CD4-positive, alpha-beta T cell treated with Interleukin-12 subunit alpha and Interleukin-12 subunit beta, for 1 hour (primary cell): Measurements from ENCODE around the gene ACYP2.

Experiments
- DNase-seq: peaks from one replicate; pipeline ENCODE4 v3.0.0-alpha.2; 2020

ACYP2 gene

DNA sequence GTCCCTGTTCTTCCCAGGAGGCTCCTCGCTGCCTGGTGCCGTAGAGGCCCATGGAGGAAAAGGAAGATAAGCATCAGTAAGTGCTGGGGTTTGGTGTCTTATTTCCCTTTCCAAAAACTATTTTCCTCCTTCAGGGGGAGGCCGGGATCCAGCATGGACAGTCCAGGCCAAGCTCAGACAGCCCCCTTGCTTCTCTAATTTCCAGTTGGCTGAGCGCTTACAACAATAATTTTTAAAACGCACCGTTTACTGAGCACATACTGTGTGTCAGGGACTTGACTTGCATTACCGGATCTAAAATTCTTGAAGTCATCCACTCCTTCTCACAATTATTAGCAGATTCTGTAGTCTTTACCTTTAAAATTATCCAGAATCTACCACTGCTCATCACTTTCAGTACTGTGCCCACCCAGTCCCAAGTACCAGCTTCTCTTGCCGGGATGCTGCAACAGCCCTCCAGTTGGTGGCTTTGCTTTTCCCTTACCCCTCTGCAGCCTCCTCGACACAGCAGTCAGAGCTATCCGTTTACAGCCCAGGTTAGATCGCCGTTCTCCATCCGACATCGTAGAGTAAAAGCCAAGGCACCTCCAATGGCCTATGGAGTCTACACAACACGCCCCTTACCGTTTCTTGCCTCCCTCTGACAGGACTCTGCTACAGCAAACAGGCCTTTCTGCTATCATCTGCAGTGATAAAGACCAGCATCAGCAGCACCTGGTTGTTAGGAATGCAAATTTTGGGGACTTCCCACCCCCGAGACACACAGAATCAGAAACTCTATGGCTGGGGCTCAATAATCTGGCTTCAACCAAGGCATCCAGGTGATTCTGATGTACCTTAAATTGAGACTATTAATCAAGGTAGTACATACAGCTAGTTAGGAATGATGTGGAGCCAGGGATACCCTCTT is 215.8 kb downstream of the ACYP2 start:
- DNase-seq = no peak

DNA sequence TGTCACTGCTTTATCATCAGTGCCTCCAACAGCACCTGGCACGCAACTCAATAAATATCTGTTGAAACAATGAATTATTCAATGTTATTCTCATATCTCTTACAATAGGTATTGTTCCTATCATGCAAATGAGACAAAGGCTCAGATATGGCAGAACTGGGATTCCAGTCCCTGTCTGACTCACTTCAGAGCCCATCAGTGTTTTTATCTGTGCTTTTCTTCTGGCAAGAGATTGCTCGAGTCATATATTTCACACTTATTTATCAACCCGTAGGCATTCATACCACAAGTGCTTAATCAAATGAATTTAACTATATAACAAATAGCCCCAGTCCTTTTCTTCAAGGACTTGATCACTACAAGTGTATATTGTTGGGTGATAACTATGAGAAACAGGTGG is 217.0 kb downstream of the ACYP2 start:
- no peak for DNase-seq

DNA sequence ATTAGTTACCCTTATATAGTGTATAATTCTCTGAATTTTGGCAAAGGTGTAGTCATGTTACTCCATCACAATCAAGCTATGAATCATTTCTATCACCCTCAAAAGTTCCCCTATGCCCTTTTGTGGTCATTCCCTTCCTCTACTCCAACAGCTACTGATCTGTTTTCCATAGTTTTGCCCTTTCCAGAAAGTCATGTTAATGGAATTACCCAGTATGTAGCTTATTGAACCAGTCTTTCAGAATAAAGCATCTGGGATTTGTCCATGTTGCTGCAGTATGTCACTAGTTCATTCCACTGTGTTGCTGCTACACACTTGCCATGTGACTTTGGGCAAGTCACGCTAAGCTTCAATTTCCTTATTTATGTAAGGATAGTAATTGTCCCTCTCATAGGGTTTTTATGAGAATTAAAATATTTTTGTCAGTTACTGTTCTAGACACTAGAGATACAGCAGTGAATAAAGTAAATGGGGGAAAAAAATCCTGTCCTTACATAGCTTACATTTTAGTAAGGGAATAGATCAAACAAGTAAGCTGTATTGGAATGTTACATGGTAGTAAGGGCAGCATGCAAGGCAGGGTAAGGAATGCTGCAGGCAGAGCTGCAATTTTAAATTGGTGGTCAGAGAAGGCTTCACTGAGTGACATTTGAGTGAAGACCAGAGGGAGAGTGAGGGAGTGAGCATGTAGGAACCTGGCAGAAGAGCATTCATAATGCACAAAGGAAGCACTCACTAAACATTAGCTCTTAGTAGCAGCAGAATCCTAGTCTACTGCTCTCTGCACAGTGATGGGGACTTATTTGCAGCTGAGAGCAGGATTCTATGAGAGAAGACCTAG is 220.9 kb downstream of the ACYP2 start:
- DNase-seq = no peak

DNA sequence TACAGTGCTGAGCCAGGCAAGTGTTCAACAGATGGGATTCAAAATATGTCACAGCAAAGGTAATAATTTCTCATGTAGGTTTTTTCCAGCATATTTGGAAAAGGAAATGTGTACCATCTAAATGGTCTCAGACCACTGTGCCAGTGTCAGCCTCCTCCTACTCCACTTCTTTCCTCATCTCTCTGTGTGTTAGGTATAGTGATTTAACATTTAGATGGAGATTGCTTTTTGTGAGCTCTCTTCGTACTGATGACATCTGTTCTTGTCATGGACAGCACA is 221.5 kb downstream of the ACYP2 start:
- no peak for DNase-seq

DNA sequence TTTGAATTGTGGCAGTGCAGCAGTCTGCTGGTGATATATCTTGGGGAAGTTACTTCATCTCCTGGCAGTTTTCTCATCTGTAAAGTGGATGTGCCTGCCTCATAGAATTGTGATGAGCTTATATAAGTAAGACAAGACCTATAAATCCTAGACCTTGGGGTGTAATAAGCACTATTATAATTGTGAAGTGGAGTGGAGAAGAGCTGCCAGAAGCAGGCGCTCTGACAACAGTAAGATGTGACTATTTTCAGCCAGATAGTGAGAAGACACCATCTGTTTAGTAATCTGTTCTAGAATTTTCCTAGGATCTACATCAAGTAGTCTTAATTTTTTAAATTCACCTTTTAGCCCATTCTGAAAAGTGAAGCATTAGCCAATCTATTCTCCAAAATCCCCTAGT is 226.2 kb downstream of the ACYP2 start:
- no peak for DNase-seq

DNA sequence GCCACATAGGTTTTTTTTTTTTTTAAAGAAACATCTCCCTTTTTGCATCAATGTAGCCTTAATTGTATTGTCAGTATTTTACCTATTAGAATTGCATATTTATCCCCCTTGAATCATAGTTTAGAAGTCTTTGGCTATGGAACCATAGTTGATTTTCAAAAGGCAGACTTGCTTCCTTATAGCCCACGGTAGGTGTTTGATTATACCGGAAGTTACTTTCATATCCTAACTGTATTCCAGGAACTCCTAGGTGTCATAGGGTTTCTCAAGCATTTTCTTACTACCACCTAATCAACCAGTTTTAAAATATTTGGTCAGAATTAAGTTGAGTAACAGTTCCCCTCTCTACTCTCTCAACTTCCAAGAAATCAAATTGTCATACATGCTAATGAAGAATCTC is 227.2 kb downstream of the ACYP2 start:
- DNase-seq = no peak

DNA sequence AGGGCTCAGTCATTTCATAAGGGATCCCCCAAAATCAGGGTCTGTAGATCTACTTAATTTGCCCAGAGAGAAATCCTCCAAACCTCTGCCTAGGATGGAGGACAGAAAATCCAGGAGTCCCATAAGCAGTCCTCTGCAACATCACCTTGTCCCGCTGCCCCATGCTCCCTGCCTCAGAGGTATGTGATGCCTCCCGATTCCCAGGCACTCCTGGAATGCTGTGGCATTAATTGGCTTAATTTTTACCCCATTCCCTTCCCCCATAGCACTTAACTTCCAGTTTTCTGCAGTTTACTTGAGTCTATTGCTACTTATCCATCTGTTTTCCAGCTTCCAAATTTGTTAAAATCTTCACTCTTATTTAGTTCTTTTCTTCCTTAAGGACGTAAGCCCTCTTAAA is 232.2 kb downstream of the ACYP2 start:
- DNase-seq = no peak

DNA sequence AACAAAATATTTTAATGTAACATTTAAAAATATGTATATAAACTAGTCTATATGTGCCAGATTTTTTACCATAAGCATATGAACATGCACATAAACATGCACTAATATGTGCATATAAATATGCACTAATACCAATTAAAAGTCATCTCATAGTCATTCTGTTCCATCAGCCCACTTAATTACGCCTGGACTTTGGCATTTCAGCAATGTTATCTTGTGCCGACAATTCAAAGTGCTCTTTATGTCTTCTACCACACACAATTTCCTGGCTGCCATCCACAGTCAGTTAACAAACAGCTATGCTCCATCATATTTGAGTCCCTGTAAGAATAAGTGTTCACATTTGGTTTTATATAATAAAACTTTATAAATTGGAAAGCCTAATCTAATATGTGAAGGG is 233.2 kb downstream of the ACYP2 start:
- DNase-seq = no peak

DNA sequence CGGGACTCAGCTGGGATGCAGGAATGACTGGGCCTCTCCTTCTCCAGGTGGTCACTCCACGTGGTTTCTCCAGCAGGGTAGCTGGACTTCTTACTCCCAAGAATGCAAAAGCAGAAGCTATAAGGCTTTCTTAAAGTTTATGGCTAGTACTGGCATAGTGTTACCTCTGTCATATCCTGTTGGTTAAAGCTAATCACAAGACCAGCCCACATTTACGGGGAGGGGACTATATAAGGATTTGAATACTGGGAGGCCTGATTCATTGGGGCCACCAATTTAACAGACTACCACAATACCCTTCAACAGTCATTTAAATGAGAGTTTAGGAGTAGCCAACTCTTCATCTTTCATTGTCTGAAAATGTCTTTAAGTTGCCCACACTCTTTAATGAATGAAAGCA is 235.0 kb downstream of the ACYP2 start:
- DNase-seq = no peak

DNA sequence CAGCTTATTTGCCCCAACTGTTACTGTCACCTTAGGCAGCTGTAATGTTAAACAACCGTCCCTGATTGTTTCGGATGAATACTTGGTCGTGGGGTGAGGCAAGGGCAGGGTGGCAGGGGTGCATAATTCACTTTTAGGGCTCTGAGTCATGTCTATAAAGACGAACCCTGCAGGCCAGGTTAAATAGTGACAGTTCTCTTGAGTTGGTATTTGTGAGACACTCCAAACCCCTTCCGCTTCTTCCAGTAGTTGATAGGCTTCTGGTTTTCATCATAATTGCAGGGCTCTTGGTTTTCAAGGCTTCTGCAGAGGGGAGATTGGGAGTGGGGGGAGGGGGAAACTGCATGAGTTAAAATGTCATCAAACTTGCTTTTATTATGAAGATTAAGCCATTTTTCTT is 237.8 kb downstream of the ACYP2 start:
- DNase-seq = no peak
